Activated naive CD4-positive, alpha-beta T cell treated with anti-CD3 and anti-CD28 coated beads for 36 hours (primary cell): Measurements from ENCODE around the gene AGPAT4. TPM values are rescaled to one million over a fixed set of nuclear protein-coding genes. Genes with fewer than 3 reads are reported as not detected.

Source experiments
- CTCF ChIA-PET: fragments of 350-600 bp; sonication (Branson Sonifier 250); formaldehyde crosslinking; loops from one replicate; lab custom pipeline; 2021; ENCODE audit warnings: antibody characterized with exemption; lab: Charles Lee
- DNase-seq: peaks from one replicate; pipeline ENCODE4 v3.0.0-alpha.2; 2020
- H3K27ac Mint-ChIP-seq: one replicate; pipeline ENCODE4 v1.8.0; 2021; ENCODE audit warnings: mild to moderate bottlenecking, mixed read lengths
- H3K27me3 Mint-ChIP-seq: one replicate; pipeline ENCODE4 v1.8.0; 2021; ENCODE audit warnings: low read depth, mixed read lengths
- H3K36me3 Mint-ChIP-seq: one replicate; pipeline ENCODE4 v1.8.0; 2021; ENCODE audit warnings: low read depth, mixed read lengths
- H3K4me1 Mint-ChIP-seq: one replicate; pipeline ENCODE4 v1.8.0; 2021; ENCODE audit warnings: low read depth, mixed read lengths
- H3K4me3 Mint-ChIP-seq: one replicate; pipeline ENCODE4 v1.8.0; 2021; ENCODE audit warnings: mild to moderate bottlenecking, moderate library complexity, mixed read lengths
- H3K9me3 Mint-ChIP-seq: one replicate; pipeline ENCODE4 v1.8.0; 2021; ENCODE audit warnings: mixed read lengths
- intact Hi-C: fragments of 100-400 bp; cut with micrococcal nuclease; formaldehyde crosslinking; loops from one replicate; pipeline ENCODE4 v1.15.1; 2023
- total RNA-seq, 2 experiments: library from RNA; stranded (reverse); gene quantifications; one replicate each; pipeline ENCODE4 v1.2.3, GENCODE V29; 2021

Gene AGPAT4
- total RNA-seq, 2 experiments from 2014 or later: 3.7 to 4.2 TPM

- Mint-ChIP-seq H3K4me3 (no peak overlapping the region), H3K27me3 (no peaks in the 10 kb centered on the region), H3K9me3 (no peaks in the 10 kb centered on the region), H3K27ac (no peak overlapping the region), H3K4me1 (no peaks in the 10 kb centered on the region), H3K36me3 (no peaks in the 10 kb centered on the region)
- DNase-seq: no peak
- CTCF ChIA-PET: no interaction called here
- intact Hi-C loops: no loop called here
Measured at GRCh38 chr6:161303628-161304340, 29.9 kb upstream of the AGPAT4 start.

DNA sequence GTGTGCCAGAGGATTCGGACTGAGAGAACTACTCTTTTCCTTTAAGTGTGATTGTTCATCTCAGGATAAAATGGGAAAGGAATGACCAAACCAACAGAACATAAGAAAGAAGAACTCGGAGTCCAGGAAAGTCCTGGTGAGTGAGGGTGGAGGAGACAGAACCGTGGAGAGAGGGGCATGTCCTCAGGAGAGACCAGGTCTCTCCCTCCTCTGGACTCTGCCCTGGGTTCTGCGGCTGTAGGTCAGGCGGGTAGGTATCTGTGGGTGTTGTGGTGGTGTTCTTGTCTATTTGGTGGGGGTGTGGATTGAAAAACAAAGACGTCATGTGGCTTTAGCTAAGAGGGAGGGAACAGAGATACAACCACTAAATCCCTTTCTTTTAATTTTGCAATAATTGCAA is 29.1 kb upstream of the AGPAT4 start:
- no peak for DNase-seq
- intact Hi-C loops: no loop called here
- H3K9me3 Mint-ChIP-seq: no peaks in the 10 kb centered on the region
- H3K27me3 Mint-ChIP-seq: no peaks in the 10 kb centered on the region
- no peaks in the 10 kb centered on the region for H3K36me3 Mint-ChIP-seq
- H3K4me3 Mint-ChIP-seq: no peak overlapping the region
- H3K4me1 Mint-ChIP-seq: no peaks in the 10 kb centered on the region
- CTCF ChIA-PET: no interaction called here
- no peak overlapping the region for H3K27ac Mint-ChIP-seq

GRCh38 chr6:161301338-161301737 is 27.5 kb upstream of the AGPAT4 start:
- H3K4me3 Mint-ChIP-seq: no peak overlapping the region
- no peaks in the 10 kb centered on the region for H3K27me3 Mint-ChIP-seq
- DNase-seq: no peak
- H3K4me1 Mint-ChIP-seq: no peaks in the 10 kb centered on the region
- H3K36me3 Mint-ChIP-seq: no peaks in the 10 kb centered on the region
- H3K27ac Mint-ChIP-seq: no peak overlapping the region
- intact Hi-C loops: no loop called here
- H3K9me3 Mint-ChIP-seq: no peaks in the 10 kb centered on the region
- CTCF ChIA-PET: no interaction called here

DNA sequence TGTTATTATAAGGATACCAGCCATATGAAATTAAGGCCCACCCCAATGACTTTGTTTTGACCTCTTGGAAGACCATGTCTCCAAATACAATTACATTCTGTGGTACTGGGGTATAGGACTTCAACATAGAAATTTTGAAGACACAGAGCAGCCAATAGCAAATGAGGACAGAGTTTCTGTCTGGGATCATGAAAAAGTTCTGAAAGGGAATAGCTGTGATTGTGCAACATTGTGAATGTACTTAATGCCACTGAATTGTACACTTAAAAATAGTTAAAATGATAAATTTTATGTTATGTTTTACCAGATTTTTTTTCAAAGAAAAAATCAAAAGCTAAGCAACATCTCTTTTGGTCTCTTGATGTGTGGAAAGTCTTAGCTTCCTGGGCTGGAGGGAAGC is 27.0 kb upstream of the AGPAT4 start:
- intact Hi-C loops: no loop called here
- H3K27me3 Mint-ChIP-seq: no peaks in the 10 kb centered on the region
- H3K4me3 Mint-ChIP-seq: no peak overlapping the region
- no peaks in the 10 kb centered on the region for H3K36me3 Mint-ChIP-seq
- H3K27ac Mint-ChIP-seq: no peak overlapping the region
- H3K4me1 Mint-ChIP-seq: no peaks in the 10 kb centered on the region
- DNase-seq: no peak
- no peaks in the 10 kb centered on the region for H3K9me3 Mint-ChIP-seq
- CTCF ChIA-PET: no interaction called here

GRCh38 chr6:161299726-161300125 is 25.9 kb upstream of the AGPAT4 start:
- CTCF ChIA-PET: no interaction called here
- DNase-seq: no peak
- Mint-ChIP-seq H3K27me3 (no peaks in the 10 kb centered on the region), H3K4me3 (no peak overlapping the region), H3K27ac (no peak overlapping the region), H3K36me3 (no peaks in the 10 kb centered on the region), H3K4me1 (no peaks in the 10 kb centered on the region), H3K9me3 (no peaks in the 10 kb centered on the region)
- intact Hi-C loops: no loop called here

DNA sequence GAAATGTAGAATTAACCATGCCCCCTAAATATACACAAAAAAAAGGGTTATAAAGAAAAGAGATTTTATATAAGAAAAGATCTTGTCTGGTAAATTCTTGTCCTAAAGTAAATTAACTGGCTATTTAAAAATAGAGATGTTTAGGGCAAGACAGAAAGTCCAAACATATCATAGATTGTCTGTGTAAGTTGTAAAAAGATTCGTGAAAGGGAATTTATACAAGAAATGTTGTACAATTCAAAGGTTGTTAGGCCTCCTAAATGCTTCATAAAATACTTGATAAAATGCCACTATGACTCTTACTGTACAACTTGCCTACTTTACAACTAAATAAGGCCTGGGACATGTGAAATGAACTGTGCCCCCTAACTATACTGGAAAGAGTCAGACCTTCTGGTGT is 21.9 kb upstream of the AGPAT4 start:
- CTCF ChIA-PET: no interaction called here
- Mint-ChIP-seq H3K4me3 (no peak overlapping the region), H3K27ac (no peak overlapping the region), H3K27me3 (no peaks in the 10 kb centered on the region), H3K9me3 (no peaks in the 10 kb centered on the region), H3K4me1 (no peaks in the 10 kb centered on the region), H3K36me3 (no peaks in the 10 kb centered on the region)
- no peak for DNase-seq
- intact Hi-C loops: no loop called here

GRCh38 chr6:161292650-161293281 is 18.9 kb upstream of the AGPAT4 start:
- Mint-ChIP-seq H3K4me3 (no peak overlapping the region), H3K27ac (no peak overlapping the region), H3K36me3 (no peaks in the 10 kb centered on the region), H3K27me3 (no peaks in the 10 kb centered on the region), H3K4me1 (no peaks in the 10 kb centered on the region), H3K9me3 (no peaks in the 10 kb centered on the region)
- DNase-seq: no peak
- intact Hi-C loops: no loop called here
- CTCF ChIA-PET: no interaction called here

GRCh38 chr6:161292145-161292544 is 18.3 kb upstream of the AGPAT4 start:
- no peaks in the 10 kb centered on the region for H3K4me1 Mint-ChIP-seq
- no peaks in the 10 kb centered on the region for H3K27me3 Mint-ChIP-seq
- no peaks in the 10 kb centered on the region for H3K36me3 Mint-ChIP-seq
- intact Hi-C loops: no loop called here
- CTCF ChIA-PET: no interaction called here
- H3K4me3 Mint-ChIP-seq: no peak overlapping the region
- H3K9me3 Mint-ChIP-seq: no peaks in the 10 kb centered on the region
- DNase-seq: no peak
- H3K27ac Mint-ChIP-seq: no peak overlapping the region

DNA sequence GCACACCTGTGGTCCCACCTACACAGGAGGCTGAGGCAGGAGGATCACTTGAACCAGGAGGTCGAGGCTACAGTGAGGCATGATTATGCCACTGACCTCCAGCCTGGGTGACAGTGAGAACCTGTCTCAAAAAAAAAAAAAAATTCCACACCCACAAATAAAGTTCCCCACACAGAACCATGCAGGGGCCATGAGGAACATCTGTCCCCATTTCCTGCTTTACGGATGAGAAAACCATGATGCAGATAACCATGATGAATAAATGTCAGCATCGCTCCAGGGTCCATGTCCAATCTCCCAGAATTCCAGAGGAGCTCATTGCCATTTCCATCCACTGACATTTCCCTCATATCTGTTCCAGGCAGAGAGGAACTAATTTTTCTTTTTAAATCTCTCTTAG is 16.9 kb upstream of the AGPAT4 start:
- CTCF ChIA-PET: no interaction called here

GRCh38 chr6:161284653-161285052 is 10.8 kb upstream of the AGPAT4 start:
- CTCF ChIA-PET: no interaction called here
- intact Hi-C loops: no loop called here
- Mint-ChIP-seq H3K9me3 (peaks cover 11% of the 10 kb centered on the region), H3K4me3 (no peak overlapping the region), H3K4me1 (no peaks in the 10 kb centered on the region), H3K27ac (no peak overlapping the region), H3K36me3 (no peaks in the 10 kb centered on the region), H3K27me3 (peaks cover 13% of the 10 kb centered on the region)
- DNase-seq: no peak

More for the DNA sequence above, 16.9 kb upstream of the AGPAT4 start:
- Mint-ChIP-seq H3K4me1 (no peaks in the 10 kb centered on the region), H3K27ac (no peak overlapping the region), H3K9me3 (no peaks in the 10 kb centered on the region), H3K27me3 (peaks cover 2% of the 10 kb centered on the region), H3K4me3 (no peak overlapping the region), H3K36me3 (no peaks in the 10 kb centered on the region)
- intact Hi-C loops: no loop called here
- no peak for DNase-seq

GRCh38 chr6:161281092-161281491 is 7.2 kb upstream of the AGPAT4 start:
- intact Hi-C loops: no loop called here
- Mint-ChIP-seq H3K36me3 (no peaks in the 10 kb centered on the region), H3K27me3 (peaks cover 11% of the 10 kb centered on the region), H3K4me1 (no peaks in the 10 kb centered on the region), H3K9me3 (peaks cover 11% of the 10 kb centered on the region), H3K27ac (no peak overlapping the region), H3K4me3 (no peak overlapping the region)
- DNase-seq: no peak
- CTCF ChIA-PET: no interaction called here

- Mint-ChIP-seq H3K4me3 (no peak overlapping the region), H3K4me1 (peaks cover 3% of the 10 kb centered on the region), H3K27me3 (peaks cover 14% of the 10 kb centered on the region), H3K27ac (no peak overlapping the region), H3K36me3 (no peaks in the 10 kb centered on the region), H3K9me3 (peaks cover 11% of the 10 kb centered on the region)
- CTCF ChIA-PET: no interaction called here
- intact Hi-C loops: no loop called here
- no peak for DNase-seq
Measured at GRCh38 chr6:161279677-161280415, 6.0 kb upstream of the AGPAT4 start.
